SK-N-SH (cell line): ENCODE results near the gene GON7.

Source experiments
- EP300 ChIP-seq, 2 experiments: IDR thresholded peaks; 2 replicates each; pipeline versions ENCODE4 v1.4.0 to v1.6.1; 2012; ENCODE audit warnings: borderline replicate concordance in 1 of 2, low read depth in 1 of 2, low read length in 1 of 2
- EZH2phosphoT487 ChIP-seq: fragments of 200-600 bp; sonication (generic); IDR thresholded peaks from 2 replicates; pipeline ENCODE4 v1.6.1; 2017; ENCODE audit warnings: low read depth, mixed run types, mild to moderate bottlenecking, antibody characterized with exemption, moderate library complexity, borderline replicate concordance
- FOXJ3 ChIP-seq: sonication (generic); formaldehyde crosslinking; IDR thresholded peaks from 2 replicates; pipeline ENCODE4 v1.5.1; 2020; ENCODE audit warnings: mild to moderate bottlenecking, missing genetic modification reagents
- RAD21 ChIP-seq: IDR thresholded peaks from 2 replicates; pipeline ENCODE4 v1.6.1; 2012; ENCODE audit warnings: mild to moderate bottlenecking, low read length
- RFX5 ChIP-seq: IDR thresholded peaks from 2 replicates; pipeline ENCODE4 v1.6.1; 2012; ENCODE audit warnings: mild to moderate bottlenecking, improper control_type of control experiment, low read length
- TF ChIP-seq, protein P1 (sequence below): fragments of 200-600 bp; sonication (generic); IDR thresholded peaks from 2 replicates; pipeline ENCODE4 v1.6.1; 2017; ENCODE audit warnings: antibody characterized with exemption, mild to moderate bottlenecking, moderate library complexity
- TF ChIP-seq, protein P2 (sequence below): IDR thresholded peaks from 2 replicates; pipeline ENCODE4 v1.4.0; 2012; ENCODE audit warnings: low read depth
- TF ChIP-seq, protein P3 (sequence below): IDR thresholded peaks from 2 replicates; pipeline ENCODE4 v1.4.0; 2012; ENCODE audit warnings: low read depth, borderline replicate concordance
- TF ChIP-seq, protein P4 (sequence below): IDR thresholded peaks from 2 replicates; pipeline ENCODE4 v1.6.1; 2012; ENCODE audit warnings: mild to moderate bottlenecking, low read depth, low read length, moderate library complexity

DNA sequence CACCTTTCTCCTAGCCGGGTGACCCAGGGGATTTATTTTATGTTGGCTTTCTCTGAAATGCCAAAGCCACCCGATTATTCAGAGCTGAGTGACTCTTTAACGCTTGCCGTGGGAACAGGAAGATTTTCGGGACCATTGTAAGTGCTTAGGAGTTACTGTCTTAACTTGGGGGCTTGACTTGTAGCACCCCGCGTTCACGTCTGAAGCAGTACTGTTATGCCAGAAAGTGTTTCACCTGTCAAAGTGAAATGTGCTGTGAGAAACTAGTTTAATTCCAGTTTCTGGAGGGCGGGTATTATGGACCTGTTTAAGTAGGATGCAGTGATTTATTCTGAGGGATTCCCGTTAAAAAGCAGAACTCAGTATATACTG lies 21.5 kb downstream of the GON7 start:
- TF ChIP-seq, protein P1, sequence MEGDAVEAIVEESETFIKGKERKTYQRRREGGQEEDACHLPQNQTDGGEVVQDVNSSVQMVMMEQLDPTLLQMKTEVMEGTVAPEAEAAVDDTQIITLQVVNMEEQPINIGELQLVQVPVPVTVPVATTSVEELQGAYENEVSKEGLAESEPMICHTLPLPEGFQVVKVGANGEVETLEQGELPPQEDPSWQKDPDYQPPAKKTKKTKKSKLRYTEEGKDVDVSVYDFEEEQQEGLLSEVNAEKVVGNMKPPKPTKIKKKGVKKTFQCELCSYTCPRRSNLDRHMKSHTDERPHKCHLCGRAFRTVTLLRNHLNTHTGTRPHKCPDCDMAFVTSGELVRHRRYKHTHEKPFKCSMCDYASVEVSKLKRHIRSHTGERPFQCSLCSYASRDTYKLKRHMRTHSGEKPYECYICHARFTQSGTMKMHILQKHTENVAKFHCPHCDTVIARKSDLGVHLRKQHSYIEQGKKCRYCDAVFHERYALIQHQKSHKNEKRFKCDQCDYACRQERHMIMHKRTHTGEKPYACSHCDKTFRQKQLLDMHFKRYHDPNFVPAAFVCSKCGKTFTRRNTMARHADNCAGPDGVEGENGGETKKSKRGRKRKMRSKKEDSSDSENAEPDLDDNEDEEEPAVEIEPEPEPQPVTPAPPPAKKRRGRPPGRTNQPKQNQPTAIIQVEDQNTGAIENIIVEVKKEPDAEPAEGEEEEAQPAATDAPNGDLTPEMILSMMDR: no peak
- TF ChIP-seq, protein P2, sequence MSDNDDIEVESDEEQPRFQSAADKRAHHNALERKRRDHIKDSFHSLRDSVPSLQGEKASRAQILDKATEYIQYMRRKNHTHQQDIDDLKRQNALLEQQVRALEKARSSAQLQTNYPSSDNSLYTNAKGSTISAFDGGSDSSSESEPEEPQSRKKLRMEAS: no peak; the same call in 1 of the 2 replicates
- TF ChIP-seq RFX5: no peak
- TF ChIP-seq, protein P3, sequence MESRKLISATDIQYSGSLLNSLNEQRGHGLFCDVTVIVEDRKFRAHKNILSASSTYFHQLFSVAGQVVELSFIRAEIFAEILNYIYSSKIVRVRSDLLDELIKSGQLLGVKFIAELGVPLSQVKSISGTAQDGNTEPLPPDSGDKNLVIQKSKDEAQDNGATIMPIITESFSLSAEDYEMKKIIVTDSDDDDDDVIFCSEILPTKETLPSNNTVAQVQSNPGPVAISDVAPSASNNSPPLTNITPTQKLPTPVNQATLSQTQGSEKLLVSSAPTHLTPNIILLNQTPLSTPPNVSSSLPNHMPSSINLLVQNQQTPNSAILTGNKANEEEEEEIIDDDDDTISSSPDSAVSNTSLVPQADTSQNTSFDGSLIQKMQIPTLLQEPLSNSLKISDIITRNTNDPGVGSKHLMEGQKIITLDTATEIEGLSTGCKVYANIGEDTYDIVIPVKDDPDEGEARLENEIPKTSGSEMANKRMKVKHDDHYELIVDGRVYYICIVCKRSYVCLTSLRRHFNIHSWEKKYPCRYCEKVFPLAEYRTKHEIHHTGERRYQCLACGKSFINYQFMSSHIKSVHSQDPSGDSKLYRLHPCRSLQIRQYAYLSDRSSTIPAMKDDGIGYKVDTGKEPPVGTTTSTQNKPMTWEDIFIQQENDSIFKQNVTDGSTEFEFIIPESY: no peak
- TF ChIP-seq EP300 (IDR thresholded peaks at IDR 0.05; ENCODE audit: borderline replicate concordance in 1 of 2, low read depth in 1 of 2, low read length in 1 of 2): no peak
- TF ChIP-seq EZH2phosphoT487: no peak
- TF ChIP-seq FOXJ3: no peak
- TF ChIP-seq RAD21: no peak
- TF ChIP-seq, protein P4, sequence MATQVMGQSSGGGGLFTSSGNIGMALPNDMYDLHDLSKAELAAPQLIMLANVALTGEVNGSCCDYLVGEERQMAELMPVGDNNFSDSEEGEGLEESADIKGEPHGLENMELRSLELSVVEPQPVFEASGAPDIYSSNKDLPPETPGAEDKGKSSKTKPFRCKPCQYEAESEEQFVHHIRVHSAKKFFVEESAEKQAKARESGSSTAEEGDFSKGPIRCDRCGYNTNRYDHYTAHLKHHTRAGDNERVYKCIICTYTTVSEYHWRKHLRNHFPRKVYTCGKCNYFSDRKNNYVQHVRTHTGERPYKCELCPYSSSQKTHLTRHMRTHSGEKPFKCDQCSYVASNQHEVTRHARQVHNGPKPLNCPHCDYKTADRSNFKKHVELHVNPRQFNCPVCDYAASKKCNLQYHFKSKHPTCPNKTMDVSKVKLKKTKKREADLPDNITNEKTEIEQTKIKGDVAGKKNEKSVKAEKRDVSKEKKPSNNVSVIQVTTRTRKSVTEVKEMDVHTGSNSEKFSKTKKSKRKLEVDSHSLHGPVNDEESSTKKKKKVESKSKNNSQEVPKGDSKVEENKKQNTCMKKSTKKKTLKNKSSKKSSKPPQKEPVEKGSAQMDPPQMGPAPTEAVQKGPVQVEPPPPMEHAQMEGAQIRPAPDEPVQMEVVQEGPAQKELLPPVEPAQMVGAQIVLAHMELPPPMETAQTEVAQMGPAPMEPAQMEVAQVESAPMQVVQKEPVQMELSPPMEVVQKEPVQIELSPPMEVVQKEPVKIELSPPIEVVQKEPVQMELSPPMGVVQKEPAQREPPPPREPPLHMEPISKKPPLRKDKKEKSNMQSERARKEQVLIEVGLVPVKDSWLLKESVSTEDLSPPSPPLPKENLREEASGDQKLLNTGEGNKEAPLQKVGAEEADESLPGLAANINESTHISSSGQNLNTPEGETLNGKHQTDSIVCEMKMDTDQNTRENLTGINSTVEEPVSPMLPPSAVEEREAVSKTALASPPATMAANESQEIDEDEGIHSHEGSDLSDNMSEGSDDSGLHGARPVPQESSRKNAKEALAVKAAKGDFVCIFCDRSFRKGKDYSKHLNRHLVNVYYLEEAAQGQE: no peak
